GM21786 (cell line): Measurements from ENCODE around the gene PCDHGA7.
"Not testable (repeated sequence)": the region's sequence is repeated elsewhere in the genome, so short reads cannot be mapped to it uniquely, and the experiment has no call there.

ENCODE experiments used
- ATAC-seq: cut with Tn5 transposase; IDR thresholded peaks from one replicate; pipeline ENCODE4 v1.9.1; 2021; ENCODE audit not compliant: unreplicated experiment

PCDHGA7 gene

GRCh38 chr5:141422742-141423291 lies 40.3 kb downstream of the PCDHGA7 start:
- no peak for ATAC-seq

GRCh38 chr5:141427783-141428426 lies 45.4 kb downstream of the PCDHGA7 start:
- no peak for ATAC-seq

GRCh38 chr5:141430332-141431113 lies 48.0 kb downstream of the PCDHGA7 start, which contains the start of gene PCDHGA12:
TSS of gene PCDHGA12 (plus strand) at chr5:141430507. CDS start at chr5:141430760, 253 bp downstream.
- ATAC-seq = peak; percentile 92

- ATAC-seq = peak; percentile 35
These were observed 48.7 kb downstream of the PCDHGA7 start for GRCh38 chr5:141431286-141431685.

- not testable (repeated sequence) for ATAC-seq
These were observed 49.8 kb downstream of the PCDHGA7 start for GRCh38 chr5:141432308-141432707.

GRCh38 chr5:141432726-141433125 lies 50.2 kb downstream of the PCDHGA7 start:
- ATAC-seq = not testable (repeated sequence)

- no peak for ATAC-seq
These were observed 51.5 kb downstream of the PCDHGA7 start for GRCh38 chr5:141434006-141434405.
